IMR-90 (cell line): ENCODE measurements around the gene CLCN4. TPM values are rescaled to one million over a fixed set of nuclear protein-coding genes. Genes with fewer than 3 reads are reported as not detected.

Experiments used
- ATAC-seq: fragments of 200-7000 bp; cut with Tn5 transposase; 2 replicates; pipeline ENCODE4 v1.9.1; 2020; ENCODE audit warnings: low read depth, mild to moderate bottlenecking, moderate library complexity
- BruUV-seq: library from RNA; stranded (reverse); fragments of 400-500 nt; replicated peaks from 2 replicates; lab custom pipeline; 2021; lab: Mats Ljungman, UMichigan
- CTCF ChIA-PET: fragments of 300-600 bp; formaldehyde crosslinking; extraction: SDS; loops from one replicate; lab custom pipeline; 2021; ENCODE audit warnings: antibody characterized with exemption; lab: Yijun Ruan, JAX
- POLR2A ChIA-PET: fragments of 300-600 bp; sonication (Branson Sonifier 250); formaldehyde crosslinking; loops from one replicate; lab custom pipeline; 2022; ENCODE audit warnings: antibody characterized with exemption; ENCODE audit not compliant: unreplicated experiment; lab: Charles Lee
- DNase-seq: peaks from one replicate; pipeline ENCODE4 v3.0.0; 2013
- H2AFZ ChIP-seq: replicated peaks from 2 replicates; pipeline ENCODE3; 2013; ENCODE audit warnings: low read length, mild to moderate bottlenecking; ENCODE audit not compliant: poor library complexity
- H2AK5ac ChIP-seq: 2 replicates; pipeline ENCODE4 v1.6.1; 2013; ENCODE audit warnings: low read depth, low read length, inconsistent platforms
- H2AK9ac ChIP-seq: replicated peaks from 2 replicates; pipeline ENCODE3; 2013; ENCODE audit warnings: mild to moderate bottlenecking, low read depth, low read length, moderate library complexity; ENCODE audit not compliant: poor library complexity
- H2BK120ac ChIP-seq: 2 replicates; pipeline ENCODE4 v1.6.1; 2013; ENCODE audit warnings: low read depth, low read length, inconsistent platforms
- H2BK15ac ChIP-seq: 3 replicates; pipeline ENCODE4 v1.6.1; 2013; ENCODE audit warnings: low read depth, low read length, inconsistent platforms
- H2BK20ac ChIP-seq: 2 replicates; pipeline ENCODE4 v1.6.1; 2013; ENCODE audit warnings: low read depth, mild to moderate bottlenecking, inconsistent platforms, low read length, moderate library complexity
- H2BK5ac ChIP-seq: 2 replicates; pipeline ENCODE4 v1.6.1; 2013; ENCODE audit warnings: mild to moderate bottlenecking, low read depth, low read length, inconsistent platforms; ENCODE audit not compliant: poor library complexity, severe bottlenecking
- H3K14ac ChIP-seq: replicated peaks from 2 replicates; pipeline ENCODE4 v1.6.1; 2013; ENCODE audit warnings: low read depth, low read length, inconsistent platforms
- H3K18ac ChIP-seq: 2 replicates; pipeline ENCODE4 v1.6.1; 2013; ENCODE audit warnings: low read depth, low read length, control low read depth
- H3K23ac ChIP-seq: 2 replicates; pipeline ENCODE4 v1.6.1; 2013; ENCODE audit warnings: low read depth, low read length, inconsistent platforms
- H3K27ac ChIP-seq: 2 replicates; pipeline ENCODE4 v1.5.1; 2013; ENCODE audit warnings: mild to moderate bottlenecking, control low read depth, low read length; ENCODE audit not compliant: insufficient read depth
- H3K27me3 ChIP-seq: 2 replicates; pipeline ENCODE4 v1.6.1; 2013; ENCODE audit warnings: low read length; ENCODE audit not compliant: control insufficient read depth, insufficient read depth
- H3K36me3 ChIP-seq: 2 replicates; pipeline ENCODE4 v1.6.1; 2013; ENCODE audit warnings: low read length, mixed read lengths; ENCODE audit not compliant: control insufficient read depth, insufficient read depth
- H3K4ac ChIP-seq: 2 replicates; pipeline ENCODE4 v1.6.1; 2013; ENCODE audit warnings: low read depth, low read length, inconsistent platforms
- H3K4me1 ChIP-seq: 2 replicates; pipeline ENCODE4 v1.6.1; 2013; ENCODE audit warnings: low read length, mixed read lengths; ENCODE audit not compliant: control insufficient read depth, insufficient read depth
- H3K4me2 ChIP-seq: 2 replicates; pipeline ENCODE4 v1.6.1; 2013; ENCODE audit warnings: low read depth, mild to moderate bottlenecking, control low read depth, low read length, moderate library complexity
- H3K4me3 ChIP-seq: 2 replicates; pipeline ENCODE4 v1.5.1; 2013; ENCODE audit warnings: low read depth, mild to moderate bottlenecking, control low read depth, low read length, moderate library complexity; ENCODE audit not compliant: insufficient read depth
- H3K56ac ChIP-seq: 2 replicates; pipeline ENCODE4 v1.6.1; 2013; ENCODE audit warnings: low read length, inconsistent platforms; ENCODE audit not compliant: insufficient read depth; ENCODE audit errors: extremely low read depth
- H3K79me1 ChIP-seq, 2 experiments: 2 replicates each; pipeline ENCODE4 v1.6.1; 2013; ENCODE audit warnings: low read length in 2 of 2, inconsistent platforms in 1 of 2, low read depth in 1 of 2
- H3K9ac ChIP-seq: 2 replicates; pipeline ENCODE4 v1.6.1; 2013; ENCODE audit warnings: low read depth, low read length, control low read depth
- H3K9me1 ChIP-seq: 2 replicates; pipeline ENCODE4 v1.6.1; 2013; ENCODE audit warnings: low read length, inconsistent platforms; ENCODE audit not compliant: insufficient read depth
- H3K9me3 ChIP-seq: 2 replicates; pipeline ENCODE4 v1.6.1; 2013; ENCODE audit warnings: low read length; ENCODE audit not compliant: control insufficient read depth, insufficient read depth
- H4K20me1 ChIP-seq: 2 replicates; pipeline ENCODE4 v1.6.1; 2013; ENCODE audit warnings: low read length, inconsistent platforms; ENCODE audit not compliant: insufficient read depth
- H4K5ac ChIP-seq: 2 replicates; pipeline ENCODE4 v1.6.1; 2013; ENCODE audit warnings: mild to moderate bottlenecking, low read depth, low read length, control low read depth
- H4K8ac ChIP-seq, 2 experiments: 2 replicates each; pipeline ENCODE4 v1.6.1; 2013; ENCODE audit warnings: low read depth in 2 of 2, low read length in 2 of 2, control low read depth in 1 of 2, inconsistent platforms in 1 of 2
- H4K91ac ChIP-seq: 2 replicates; pipeline ENCODE4 v1.6.1; 2013; ENCODE audit warnings: low read depth, low read length, inconsistent platforms; ENCODE audit not compliant: insufficient read depth
- BHLHE40 ChIP-seq: fragments of 150-350 bp; IDR thresholded peaks from 2 replicates; pipeline ENCODE4 v1.6.1; 2016; ENCODE audit warnings: mild to moderate bottlenecking, low read depth, low read length
- CEBPB ChIP-seq: IDR thresholded peaks from 2 replicates; pipeline ENCODE4 v1.6.1; 2012; ENCODE audit warnings: low read depth, low read length, improper control_type of control experiment
- CHD1 ChIP-seq: IDR thresholded peaks from 2 replicates; pipeline ENCODE4 v1.6.1; 2012; ENCODE audit warnings: low read depth, low read length, improper control_type of control experiment
- CTCF ChIP-seq: conservative IDR thresholded peaks from 2 replicates; pipeline ENCODE4 v1.5.1; 2012; ENCODE audit warnings: mild to moderate bottlenecking, low read depth, low read length, improper control_type of control experiment
- FOS ChIP-seq: fragments of 150-350 bp; IDR thresholded peaks from 2 replicates; pipeline ENCODE4 v1.6.1; 2016; ENCODE audit warnings: low read depth, low read length
- MAFK ChIP-seq: IDR thresholded peaks from 2 replicates; pipeline ENCODE4 v1.6.1; 2012; ENCODE audit warnings: low read depth, low read length, improper control_type of control experiment
- MAZ ChIP-seq: IDR thresholded peaks from 2 replicates; pipeline ENCODE4 v1.6.1; 2012; ENCODE audit warnings: low read depth, mild to moderate bottlenecking, low read length, improper control_type of control experiment, moderate library complexity, borderline replicate concordance
- MXI1 ChIP-seq: IDR thresholded peaks from 2 replicates; pipeline ENCODE4 v1.6.1; 2012; ENCODE audit warnings: low read depth, mild to moderate bottlenecking, low read length, moderate library complexity, borderline replicate concordance
- NFE2L2 ChIP-seq: fragments of 150-350 bp; IDR thresholded peaks from 2 replicates; pipeline ENCODE4 v1.6.1; 2016; ENCODE audit warnings: low read depth, mild to moderate bottlenecking, low read length
- POLR2A ChIP-seq: IDR thresholded peaks from 2 replicates; pipeline ENCODE4 v1.6.1; 2012; ENCODE audit warnings: mild to moderate bottlenecking, low read depth, low read length
- RAD21 ChIP-seq: IDR thresholded peaks from 2 replicates; pipeline ENCODE4 v1.6.1; 2012; ENCODE audit warnings: low read length, improper control_type of control experiment
- RCOR1 ChIP-seq: IDR thresholded peaks from 2 replicates; pipeline ENCODE4 v1.6.1; 2012; ENCODE audit warnings: mild to moderate bottlenecking, low read length, improper control_type of control experiment; ENCODE audit not compliant: insufficient replicate concordance
- RFX5 ChIP-seq: IDR thresholded peaks from 2 replicates; pipeline ENCODE4 v1.8.0; 2012; ENCODE audit warnings: low read depth, mild to moderate bottlenecking, low read length, moderate library complexity
- SMC3 ChIP-seq: fragments of 150-350 bp; IDR thresholded peaks from 2 replicates; pipeline ENCODE4 v1.6.1; 2016; ENCODE audit warnings: low read depth, mild to moderate bottlenecking, antibody characterized with exemption, low read length, moderate library complexity
- WGBS, 2 experiments: methylation state at CpG; one replicate each; pipeline versions ENCODE4 v1.1.5 to v1.1.7; 2013; ENCODE audit warnings: missing lambda C conversion rate in 2 of 2; ENCODE audit not compliant: insufficient read length in 1 of 2; ENCODE audit errors: extremely low coverage in 2 of 2; 5-methylcytosine and 5-hydroxymethylcytosine counted together
- dilution Hi-C: fragments of 300-500 bp; cut with HindIII; formaldehyde crosslinking; loops from one replicate; pipeline ENCODE4 v1.14.3; 2018; ENCODE audit warnings: low sequenced_read_pairs; ENCODE audit not compliant: unreplicated experiment
- in situ Hi-C: fragments of 300-500 bp; cut with MboI; formaldehyde crosslinking; loops from 3 replicates; pipeline ENCODE4 v1.14.3; 2019; ENCODE audit warnings: low sequenced_read_pairs, inconsistent platforms, mixed read lengths
- intact Hi-C: fragments of 100-400 bp; cut with micrococcal nuclease; formaldehyde crosslinking; loops from 2 replicates; pipeline ENCODE4 v1.10.0; 2022
- polyA plus RNA-seq, 3 experiments: library from polyadenylated mRNA; depleted of rRNA; stranded (reverse); fragments of >200 nt; gene quantifications; 2 replicates each; pipeline ENCODE4 v1.2.3, GENCODE V29; 2012; ENCODE audit warnings: low replicate concordance in 1 of 3
- total RNA-seq: library from RNA; depleted of rRNA; stranded (reverse); fragments of >200 nt; gene quantifications from 2 replicates; pipeline ENCODE4 v1.2.3, GENCODE V29; 2012
- TF ChIP-seq, protein P1 (sequence below): fragments of 150-350 bp; IDR thresholded peaks from 2 replicates; pipeline ENCODE4 v1.6.1; 2016; ENCODE audit warnings: low read depth, mild to moderate bottlenecking, low read length, moderate library complexity, borderline replicate concordance
- TF ChIP-seq, protein P2 (sequence below): fragments of 150-350 bp; IDR thresholded peaks from 2 replicates; pipeline ENCODE4 v1.6.1; 2017; ENCODE audit warnings: mild to moderate bottlenecking, antibody characterized with exemption, low read length, low read depth

CLCN4 gene
- total and polyA plus RNA-seq, 2 of the 4 experiments (the other 2 are of a cell fraction) = 2.2 to 4.5 TPM

DNA sequence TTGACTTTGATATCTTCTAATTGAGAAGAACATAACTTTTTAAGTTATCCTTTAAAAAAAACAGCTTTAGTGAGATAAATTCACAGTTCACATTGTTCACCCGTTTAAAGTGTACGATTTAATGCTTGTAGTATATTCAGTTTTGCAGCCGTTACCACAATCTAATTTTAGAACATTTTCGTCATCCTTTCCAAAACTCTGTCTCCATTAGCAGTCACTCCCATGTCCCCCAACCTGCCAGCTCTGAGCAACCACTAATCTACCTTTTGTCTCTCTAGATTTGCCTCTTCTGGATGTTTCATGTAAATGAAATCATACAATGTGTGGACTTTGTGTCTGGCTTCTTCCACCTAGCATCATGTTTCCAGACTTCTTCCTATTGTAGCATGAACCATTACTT is 38.6 kb downstream of the CLCN4 start:
- POLR2A ChIA-PET = no interaction called here

More for the DNA sequence above, 38.6 kb downstream of the CLCN4 start:
- H3K4ac ChIP-seq = no peak overlapping the region
- H3K18ac ChIP-seq = no peak overlapping the region
- H2AK9ac ChIP-seq = no peak overlapping the region
- no peak overlapping the region for H4K91ac ChIP-seq
- no peak overlapping the region for H3K4me3 ChIP-seq
- H4K5ac ChIP-seq = no peak overlapping the region
- TF ChIP-seq MAZ = no peak
- TF ChIP-seq, protein P1, sequence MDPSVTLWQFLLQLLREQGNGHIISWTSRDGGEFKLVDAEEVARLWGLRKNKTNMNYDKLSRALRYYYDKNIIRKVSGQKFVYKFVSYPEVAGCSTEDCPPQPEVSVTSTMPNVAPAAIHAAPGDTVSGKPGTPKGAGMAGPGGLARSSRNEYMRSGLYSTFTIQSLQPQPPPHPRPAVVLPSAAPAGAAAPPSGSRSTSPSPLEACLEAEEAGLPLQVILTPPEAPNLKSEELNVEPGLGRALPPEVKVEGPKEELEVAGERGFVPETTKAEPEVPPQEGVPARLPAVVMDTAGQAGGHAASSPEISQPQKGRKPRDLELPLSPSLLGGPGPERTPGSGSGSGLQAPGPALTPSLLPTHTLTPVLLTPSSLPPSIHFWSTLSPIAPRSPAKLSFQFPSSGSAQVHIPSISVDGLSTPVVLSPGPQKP = no peak
- no peak for TF ChIP-seq BHLHE40
- TF ChIP-seq SMC3 = no peak
- TF ChIP-seq POLR2A = no peak
- no peak for TF ChIP-seq RAD21
- TF ChIP-seq CEBPB = no peak
- TF ChIP-seq, protein P2, sequence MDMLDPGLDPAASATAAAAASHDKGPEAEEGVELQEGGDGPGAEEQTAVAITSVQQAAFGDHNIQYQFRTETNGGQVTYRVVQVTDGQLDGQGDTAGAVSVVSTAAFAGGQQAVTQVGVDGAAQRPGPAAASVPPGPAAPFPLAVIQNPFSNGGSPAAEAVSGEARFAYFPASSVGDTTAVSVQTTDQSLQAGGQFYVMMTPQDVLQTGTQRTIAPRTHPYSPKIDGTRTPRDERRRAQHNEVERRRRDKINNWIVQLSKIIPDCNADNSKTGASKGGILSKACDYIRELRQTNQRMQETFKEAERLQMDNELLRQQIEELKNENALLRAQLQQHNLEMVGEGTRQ = no peak
- no peak for TF ChIP-seq CHD1
- no peak for TF ChIP-seq NFE2L2
- TF ChIP-seq MXI1 = no peak
- no peak for TF ChIP-seq RCOR1
- no peak for TF ChIP-seq FOS
- TF ChIP-seq CTCF = no peak
- TF ChIP-seq MAFK = no peak
- TF ChIP-seq RFX5 = no peak
- no peak overlapping the region for H3K14ac ChIP-seq
- H3K4me2 ChIP-seq = no peak overlapping the region
- H2BK120ac ChIP-seq = no peak overlapping the region
- no peak overlapping the region for H3K27ac ChIP-seq
- H3K27me3 ChIP-seq = no peaks in the 10 kb centered on the region
- no peak overlapping the region for H2BK5ac ChIP-seq
- H2BK20ac ChIP-seq = no peak overlapping the region
- H3K36me3 ChIP-seq = no peaks in the 10 kb centered on the region
- CTCF ChIA-PET = no interaction called here
- H3K79me1 ChIP-seq = no peaks in the 10 kb centered on the region
- H3K4me1 ChIP-seq = peaks cover 5% of the 10 kb centered on the region
- no peak overlapping the region for H2AK5ac ChIP-seq
- no peak overlapping the region for H4K8ac ChIP-seq
- dilution Hi-C loops (loop anchor here (25.0 kb wide), 1 partner anchor 942 kb away; no protein-coding TSS in a partner anchor), intact Hi-C loops (loop anchor here (10.0 kb wide), 1 partner anchor 249 kb away; no protein-coding TSS in a partner anchor), in situ Hi-C loops (loop anchor here (10.0 to 25.0 kb wide), 2 partner anchors 419 to 1567 kb away; partner anchors contain the start of gene MSL3)
- ATAC-seq (no peak), DNase-seq (no peak)
- H3K9me1 ChIP-seq = no peaks in the 10 kb centered on the region
- H3K23ac ChIP-seq = no peak overlapping the region
- BruUV-seq = no TSS peak
- H3K56ac ChIP-seq = no peak overlapping the region
- no peak overlapping the region for H2BK15ac ChIP-seq
- no CpG with 5 or more reads among the region's 4 CpGs for WGBS, 2 experiments
- H3K9ac ChIP-seq = no peak overlapping the region
- no peaks in the 10 kb centered on the region for H3K9me3 ChIP-seq
- no peaks in the 10 kb centered on the region for H4K20me1 ChIP-seq
- no peak overlapping the region for H2AFZ ChIP-seq
